SK-N-DZ (cell line): ENCODE results near the gene OPN4.
A peak's percentile ranks its signal among the peaks of the same experiment; 100 is the strongest.

Experiments used
- DNase-seq: peaks from one replicate; pipeline ENCODE4 v3.0.0-alpha.2; 2015; ENCODE audit warnings: low spot score

Gene OPN4

DNA sequence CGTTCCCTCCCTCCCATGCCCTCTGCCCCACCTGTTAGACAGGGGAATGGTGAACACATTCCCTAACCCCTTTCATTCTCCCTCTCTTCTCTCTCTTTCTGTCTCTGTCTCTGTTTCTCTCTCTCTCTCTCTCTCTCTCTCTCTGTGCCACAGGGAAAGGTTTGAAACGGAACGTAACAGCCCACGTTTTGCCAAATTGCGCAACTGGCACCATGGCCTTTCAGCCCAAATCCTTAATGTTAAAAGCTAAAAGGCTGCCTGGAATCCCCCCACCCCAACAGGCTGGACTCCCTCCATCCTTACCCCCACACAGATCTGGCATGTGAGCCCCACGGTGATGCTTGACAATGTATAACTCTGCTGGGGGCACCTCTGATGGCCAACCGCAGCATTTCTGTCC is 44.8 kb downstream of the OPN4 start:
- DNase-seq, result no peak

- no peak for DNase-seq
Measured at GRCh38 chr10:86699541-86699940, 45.2 kb downstream of the OPN4 start.

- no peak for DNase-seq
Measured at GRCh38 chr10:86699991-86700840, 45.9 kb downstream of the OPN4 start.

DNA sequence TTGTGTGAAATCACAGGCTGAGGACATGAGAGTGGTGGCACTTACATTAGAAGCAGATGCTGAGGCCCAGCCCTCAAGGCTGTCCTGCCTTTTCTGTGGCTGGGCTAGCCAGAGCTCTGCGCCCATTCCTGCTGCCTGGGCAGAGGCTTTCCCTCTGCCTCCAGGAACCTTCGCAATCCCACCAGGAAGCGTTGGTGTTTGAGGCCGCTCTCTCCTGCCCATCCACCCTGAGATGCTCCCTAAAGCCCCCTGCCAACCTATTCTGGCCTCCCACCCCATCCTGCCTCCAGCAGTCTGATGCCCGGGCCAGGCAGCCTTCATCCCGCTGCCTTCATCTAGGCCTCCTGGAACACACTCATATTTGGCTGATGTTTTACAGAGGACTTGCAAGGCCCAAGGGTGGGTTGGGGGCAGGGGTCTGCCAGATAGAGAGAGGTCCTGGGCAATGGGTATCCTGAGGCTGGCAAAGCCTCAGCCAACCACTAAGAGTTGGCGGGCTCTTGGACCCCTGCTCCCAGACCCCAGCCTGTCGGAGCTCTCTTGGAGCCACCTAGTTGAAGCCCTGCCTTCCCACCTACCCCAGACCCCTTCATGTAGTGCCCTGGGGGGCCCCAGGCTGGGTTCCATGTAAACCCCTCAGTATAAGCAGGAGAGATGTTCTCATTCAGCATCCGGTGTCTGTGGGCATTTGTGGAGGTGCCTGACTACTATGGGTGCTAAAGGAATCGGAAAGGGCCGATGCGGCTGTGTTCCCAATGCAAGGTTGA is 46.7 kb downstream of the OPN4 start:
- no peak for DNase-seq

DNA sequence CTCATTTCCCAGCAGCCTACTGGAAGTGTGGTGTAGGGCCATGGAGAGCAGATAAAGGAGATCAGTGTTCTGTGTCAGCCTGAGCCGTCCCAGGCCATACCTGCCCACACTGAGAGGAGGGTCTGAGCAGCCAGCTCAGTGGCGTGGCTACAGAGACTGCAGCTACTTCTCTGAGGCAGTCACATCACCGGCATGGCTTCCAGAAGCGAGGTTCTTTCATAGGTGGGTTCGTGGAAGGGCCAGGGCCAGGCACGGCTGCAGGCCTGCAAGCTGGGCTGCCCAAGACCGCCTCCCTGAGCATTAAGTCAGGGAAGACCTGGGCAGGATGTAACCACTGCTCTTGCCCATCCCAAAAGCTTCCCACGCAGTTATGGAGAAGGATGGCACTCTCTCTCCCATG is 48.8 kb downstream of the OPN4 start:
- no peak for DNase-seq

DNA sequence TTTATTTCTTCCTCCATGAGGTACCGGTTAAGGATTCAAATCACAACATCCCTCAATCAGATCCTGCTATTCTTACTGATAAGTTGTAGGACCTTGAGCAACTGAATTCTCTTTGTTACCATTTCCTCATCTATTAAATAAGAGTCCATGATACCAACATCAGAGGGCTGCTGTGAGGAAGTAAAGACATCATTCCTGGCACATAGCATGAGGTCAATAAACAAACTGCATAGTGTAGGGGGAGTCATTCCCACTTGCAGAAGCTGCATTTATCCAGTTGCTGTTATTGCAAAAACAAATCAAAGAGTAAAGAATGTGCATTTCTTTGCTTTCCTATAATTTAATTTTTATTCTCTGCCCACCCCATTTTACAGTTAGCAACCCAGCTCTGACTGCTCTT is 50.8 kb downstream of the OPN4 start:
- DNase-seq, result no peak

- no peak for DNase-seq
Measured at GRCh38 chr10:86705905-86706304, 51.6 kb downstream of the OPN4 start.

DNA sequence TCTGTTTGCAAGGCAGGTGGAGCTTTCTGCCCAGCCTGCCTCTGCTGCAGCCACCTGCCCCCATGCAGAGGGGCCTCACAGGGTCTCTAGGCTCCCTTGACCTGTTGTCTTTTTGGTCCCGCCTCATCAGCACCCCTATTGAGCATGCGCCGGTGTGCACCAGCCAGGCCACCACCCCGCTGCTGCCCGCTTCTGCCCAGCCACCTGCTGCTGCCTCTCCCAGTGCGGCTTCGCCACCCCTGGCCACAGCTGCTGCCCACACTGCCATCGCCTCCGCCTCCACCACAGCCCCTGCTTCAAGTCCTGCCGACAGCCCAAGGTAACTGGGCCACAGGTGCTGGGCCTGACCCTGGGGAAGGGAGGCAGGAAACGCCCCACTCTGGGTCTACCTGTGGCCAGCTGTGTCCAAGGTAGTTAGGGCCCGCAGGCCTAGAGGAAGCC is 52.1 kb downstream of the OPN4 start:
- DNase-seq, result no peak

DNA sequence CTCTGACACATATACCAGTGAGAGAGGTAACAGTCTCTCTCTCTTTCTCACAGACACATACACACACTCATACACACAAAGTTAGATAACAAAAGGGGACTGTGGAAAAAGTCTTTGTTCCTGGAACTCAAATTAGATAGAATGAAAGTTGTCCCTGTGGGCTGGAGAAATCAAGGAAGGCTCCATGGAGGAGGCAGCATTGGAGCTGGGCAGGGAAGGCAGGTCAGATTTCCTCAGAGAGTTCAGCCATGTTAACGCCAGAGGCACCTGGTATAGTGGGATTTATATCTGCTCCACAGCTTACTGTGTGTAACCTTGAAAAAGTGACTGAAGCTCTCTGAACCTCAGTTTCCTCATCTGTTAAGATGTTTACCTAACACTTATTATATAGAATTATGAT is 52.6 kb downstream of the OPN4 start:
- DNase-seq, result no peak

- no peak for DNase-seq
Measured at GRCh38 chr10:86707505-86707904, 53.2 kb downstream of the OPN4 start.

- DNase-seq, result no peak
Measured at GRCh38 chr10:86708068-86708782, 53.9 kb downstream of the OPN4 start.

DNA sequence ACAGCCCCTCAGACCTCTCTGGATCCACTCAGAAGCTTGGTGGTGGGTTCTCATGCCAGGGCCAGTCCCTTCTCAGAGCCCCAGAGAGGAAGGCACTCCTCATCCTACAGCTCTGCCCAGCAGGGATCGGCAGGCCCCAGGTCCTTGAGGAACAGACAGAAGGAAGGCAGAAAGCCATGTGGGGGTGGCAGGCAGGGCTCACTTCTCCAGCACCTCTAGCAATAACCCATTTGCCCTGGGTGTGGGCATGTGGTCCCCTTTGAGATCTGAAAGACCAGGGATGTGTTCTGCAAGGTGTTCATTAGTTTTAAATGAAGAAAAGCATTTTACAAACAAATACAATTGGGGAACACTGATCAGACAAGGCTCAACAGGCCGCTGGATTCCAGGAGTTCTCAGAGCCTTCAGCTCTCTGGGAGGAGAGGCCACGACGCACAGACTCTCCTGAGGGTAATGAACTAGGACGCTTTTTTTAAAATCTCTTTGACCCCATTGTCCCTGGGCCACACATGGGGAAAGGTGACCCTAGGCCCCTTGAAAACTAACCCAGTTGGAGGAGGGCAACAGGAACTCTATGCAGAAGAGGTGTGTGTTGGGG is 54.5 kb downstream of the OPN4 start:
- no peak for DNase-seq

GRCh38 chr10:86709396-86710185 is 55.2 kb downstream of the OPN4 start:
- no peak for DNase-seq

GRCh38 chr10:86710987-86711512 is 56.7 kb downstream of the OPN4 start:
- peak; percentile 88 for DNase-seq

DNA sequence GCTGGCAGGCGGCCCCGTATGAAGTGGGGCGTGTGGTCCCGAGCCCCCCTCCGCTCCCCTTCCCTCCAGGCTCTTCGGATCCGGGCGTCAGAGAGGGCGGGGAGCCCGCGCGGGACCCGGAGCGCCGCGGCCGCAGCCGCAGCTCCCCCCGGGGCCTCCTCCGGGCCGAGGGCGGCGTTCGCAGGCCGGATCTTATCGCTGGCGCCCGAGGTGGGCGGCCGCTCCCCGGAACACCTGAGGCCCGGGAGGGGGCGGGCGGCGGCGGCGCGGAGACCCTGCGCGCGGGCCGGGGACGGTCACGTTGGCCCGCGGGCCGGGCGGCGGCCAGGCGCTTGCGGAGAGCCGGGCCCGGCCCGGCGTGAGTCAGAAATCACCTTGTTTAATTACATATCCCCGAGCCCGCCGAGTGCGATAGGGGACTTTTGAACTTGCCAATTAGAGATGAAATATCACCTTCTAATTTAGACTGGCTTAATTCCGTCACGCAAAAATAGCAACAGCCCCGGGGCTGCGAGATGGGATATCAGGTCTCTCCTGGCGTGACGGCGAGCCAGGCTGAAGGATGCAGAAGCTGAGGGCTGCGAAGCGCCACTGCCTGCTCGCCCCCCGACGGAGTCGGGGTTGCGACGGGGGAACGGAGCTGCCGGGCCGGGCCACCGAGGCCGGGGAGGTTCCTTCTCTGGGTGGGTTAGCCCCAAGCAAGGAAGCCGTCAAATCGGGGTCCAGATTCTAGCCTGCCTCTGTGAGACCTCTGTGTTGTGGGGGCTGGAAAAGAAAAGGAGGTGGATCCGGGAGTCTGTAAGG is 57.4 kb downstream of the OPN4 start:
- DNase-seq, result peak; percentile 67

DNA sequence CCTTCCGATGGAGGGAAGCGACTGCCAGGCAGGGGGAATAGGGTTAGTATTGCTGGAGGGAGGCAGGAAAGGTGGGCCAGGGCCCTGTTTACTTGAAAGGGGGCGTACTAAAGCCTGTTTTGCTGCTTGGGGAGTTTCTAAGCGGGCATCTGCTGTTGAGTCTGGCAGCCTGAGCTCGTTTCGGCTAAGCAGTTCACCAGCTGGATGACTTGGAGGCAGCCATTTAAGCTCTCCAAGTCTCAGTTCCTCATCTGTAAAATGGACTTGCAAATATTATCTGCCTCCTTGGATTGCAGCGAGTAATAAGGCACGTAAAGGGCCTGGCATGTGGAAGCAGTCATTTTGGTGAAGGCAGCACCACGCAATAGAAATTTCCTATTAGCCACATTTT is 58.0 kb downstream of the OPN4 start:
- no peak for DNase-seq

DNA sequence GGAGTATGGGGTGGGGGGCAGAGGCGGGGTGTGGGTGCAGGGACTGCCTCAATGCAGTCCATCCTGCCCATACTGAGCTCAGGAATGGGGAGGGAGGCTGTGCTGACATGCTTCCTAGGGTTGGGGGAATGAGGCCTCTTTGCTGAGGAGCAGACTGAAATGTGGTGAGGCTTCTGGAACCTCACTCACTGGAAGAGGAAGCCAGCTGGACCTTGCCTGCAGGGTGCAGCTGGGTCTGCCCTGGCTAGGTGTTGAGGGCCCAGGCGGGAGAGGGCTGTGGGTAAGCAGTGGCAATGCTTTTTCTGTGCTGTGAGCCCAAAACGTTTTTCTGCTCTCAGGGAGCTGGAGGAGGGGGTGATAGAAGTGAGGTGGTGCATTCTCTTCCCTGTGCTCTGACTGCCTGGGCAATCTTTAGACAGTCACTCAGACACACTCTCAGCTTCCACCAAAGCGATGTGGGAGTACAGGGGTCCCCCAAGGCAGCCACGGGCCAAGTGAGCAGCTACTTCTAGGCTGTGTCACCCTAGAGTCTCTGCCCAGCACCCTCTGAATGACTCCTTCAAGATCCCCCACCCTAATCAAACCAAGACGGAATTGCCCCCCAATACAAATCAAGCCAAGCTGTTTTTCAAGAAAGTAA is 60.9 kb downstream of the OPN4 start:
- no peak for DNase-seq

DNA sequence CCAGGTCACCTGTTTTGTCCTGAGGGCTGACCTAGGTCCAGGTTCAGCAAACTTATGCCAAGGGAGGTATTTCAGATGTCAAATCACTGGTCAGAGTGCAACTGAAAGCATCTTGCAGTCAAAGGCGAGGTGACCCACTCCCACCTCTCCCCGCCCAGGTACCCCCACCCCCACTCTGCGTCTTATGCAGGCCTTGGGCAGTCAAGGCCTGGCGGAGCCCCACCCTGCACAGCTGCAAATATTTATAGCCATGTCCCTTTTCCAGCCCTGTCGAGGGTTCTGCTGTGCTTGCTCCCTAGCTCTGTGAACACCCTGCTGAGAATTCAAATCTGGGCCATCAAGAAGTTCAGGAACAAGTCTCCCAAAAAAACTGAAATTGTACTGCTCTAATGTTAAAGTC is 61.5 kb downstream of the OPN4 start:
- no peak for DNase-seq
